Body of pancreas (tissue), 4 donors: ENCODE results near the gene CLN3.

Source experiments
- POLR2A ChIP-seq, 3 donors: fragments of 450-650 bp; IDR thresholded peaks; one replicate each; pipeline ENCODE4 v1.6.1; 2016; ENCODE audit warnings: antibody characterized with exemption in 3 of 3, mild to moderate bottlenecking in 2 of 3
- TF ChIP-seq, protein P1 (sequence below), 7 experiments: fragments of 450-650 bp in 4 of 7; fragments of 200-600 bp in 3 of 7; sonication (generic) in 3 of 7; IDR thresholded peaks; one replicate each; pipeline ENCODE4 v1.5.1; 2016 to 2019; ENCODE audit warnings: antibody characterized with exemption in 7 of 7

DNA sequence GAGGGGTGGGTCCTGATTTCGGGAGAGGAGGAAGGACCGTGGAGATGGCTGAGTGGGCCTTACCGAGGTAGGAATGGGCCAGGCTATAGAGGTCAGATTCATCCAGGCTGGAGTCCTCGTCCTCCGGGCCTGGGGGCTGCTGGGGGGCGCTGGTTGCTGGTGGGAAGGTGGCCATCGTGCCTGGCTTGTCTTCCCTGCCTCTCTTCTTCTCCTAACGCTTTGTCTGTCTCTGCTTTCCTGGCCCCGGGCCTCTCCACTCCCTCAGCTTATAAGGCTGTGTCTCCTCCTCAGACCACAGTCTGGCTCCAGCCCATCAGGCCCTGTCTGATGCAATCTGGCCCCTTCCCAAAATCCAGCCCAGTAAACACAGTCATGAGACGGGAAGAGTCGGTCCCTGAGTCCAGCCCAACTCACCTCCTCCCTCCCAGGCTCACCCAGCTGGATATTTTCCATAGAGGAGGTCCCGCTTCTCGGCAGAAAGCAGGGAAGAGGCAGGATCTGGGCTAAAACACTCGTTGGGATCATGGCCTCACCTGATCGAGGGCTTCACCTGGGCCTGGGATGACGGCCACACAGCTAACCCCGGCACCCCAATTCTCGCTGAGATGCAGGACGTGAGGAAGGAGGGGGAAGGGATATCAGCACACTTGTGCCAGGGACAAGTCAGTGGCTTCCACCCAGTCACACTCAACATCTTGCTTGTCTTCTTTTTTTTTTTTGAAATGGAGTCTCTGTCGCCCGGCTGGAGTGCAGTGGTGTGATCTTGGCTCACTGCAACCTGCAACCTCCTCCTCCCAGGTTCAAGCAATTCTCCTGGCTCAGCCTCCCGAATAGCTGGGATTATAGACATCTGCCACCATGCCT lies 47.1 kb upstream of the CLN3 start, which contains the start of gene NUPR1:
- TF ChIP-seq, protein P1, sequence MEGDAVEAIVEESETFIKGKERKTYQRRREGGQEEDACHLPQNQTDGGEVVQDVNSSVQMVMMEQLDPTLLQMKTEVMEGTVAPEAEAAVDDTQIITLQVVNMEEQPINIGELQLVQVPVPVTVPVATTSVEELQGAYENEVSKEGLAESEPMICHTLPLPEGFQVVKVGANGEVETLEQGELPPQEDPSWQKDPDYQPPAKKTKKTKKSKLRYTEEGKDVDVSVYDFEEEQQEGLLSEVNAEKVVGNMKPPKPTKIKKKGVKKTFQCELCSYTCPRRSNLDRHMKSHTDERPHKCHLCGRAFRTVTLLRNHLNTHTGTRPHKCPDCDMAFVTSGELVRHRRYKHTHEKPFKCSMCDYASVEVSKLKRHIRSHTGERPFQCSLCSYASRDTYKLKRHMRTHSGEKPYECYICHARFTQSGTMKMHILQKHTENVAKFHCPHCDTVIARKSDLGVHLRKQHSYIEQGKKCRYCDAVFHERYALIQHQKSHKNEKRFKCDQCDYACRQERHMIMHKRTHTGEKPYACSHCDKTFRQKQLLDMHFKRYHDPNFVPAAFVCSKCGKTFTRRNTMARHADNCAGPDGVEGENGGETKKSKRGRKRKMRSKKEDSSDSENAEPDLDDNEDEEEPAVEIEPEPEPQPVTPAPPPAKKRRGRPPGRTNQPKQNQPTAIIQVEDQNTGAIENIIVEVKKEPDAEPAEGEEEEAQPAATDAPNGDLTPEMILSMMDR (IDR thresholded peaks at IDR 0.05), result no peak
- TF ChIP-seq POLR2A (IDR thresholded peaks at IDR 0.05), result peak; percentile 86 to 97 (median 95)
